BLaER1 treated with 17β-estradiol and CSF1 and Interleukin-3, amounts not matched to agents 10 nM and 100 nM (cell line): ENCODE data around the gene ARHGAP12.

Experiments
- H3K27ac ChIP-seq, 11 experiments: shearing (Covaris generic); formaldehyde crosslinking; 2 replicates each; pipeline ENCODE4 v1.8.1; 2022
- H3K27me3 ChIP-seq, 11 experiments: shearing (Covaris generic); formaldehyde crosslinking; 2 replicates each; pipeline ENCODE4 v1.8.1; 2022
- H3K36me3 ChIP-seq, 11 experiments: shearing (Covaris generic); formaldehyde crosslinking; 2 replicates each; pipeline ENCODE4 v1.8.1; 2022
- H3K4me1 ChIP-seq, 10 experiments: shearing (Covaris generic); formaldehyde crosslinking; 2 replicates each; pipeline ENCODE4 v1.8.1; 2022
- H3K4me2 ChIP-seq, 11 experiments: shearing (Covaris generic); formaldehyde crosslinking; 2 replicates each; pipeline ENCODE4 v1.8.1; 2022
- H3K4me3 ChIP-seq, 10 experiments: shearing (Covaris generic); formaldehyde crosslinking; 2 replicates each; pipeline ENCODE4 v1.8.1; 2022
- H3K9ac ChIP-seq, 11 experiments: shearing (Covaris generic); formaldehyde crosslinking; 2 replicates each; pipeline ENCODE4 v1.8.1; 2022
- H3K9me3 ChIP-seq, 11 experiments: shearing (Covaris generic); formaldehyde crosslinking; replicated peaks in 1 of 11; 2 replicates each; pipeline ENCODE4 v1.8.1; 2022
- H4K20me1 ChIP-seq, 11 experiments: shearing (Covaris generic); formaldehyde crosslinking; 2 replicates each; pipeline ENCODE4 v1.8.1; 2022
- Cebpa-rat ChIP-seq, 11 experiments: shearing (Covaris generic); IDR thresholded peaks; 2 replicates each; pipeline ENCODE4 v1.8.1; 2022

The ARHGAP12 gene

DNA sequence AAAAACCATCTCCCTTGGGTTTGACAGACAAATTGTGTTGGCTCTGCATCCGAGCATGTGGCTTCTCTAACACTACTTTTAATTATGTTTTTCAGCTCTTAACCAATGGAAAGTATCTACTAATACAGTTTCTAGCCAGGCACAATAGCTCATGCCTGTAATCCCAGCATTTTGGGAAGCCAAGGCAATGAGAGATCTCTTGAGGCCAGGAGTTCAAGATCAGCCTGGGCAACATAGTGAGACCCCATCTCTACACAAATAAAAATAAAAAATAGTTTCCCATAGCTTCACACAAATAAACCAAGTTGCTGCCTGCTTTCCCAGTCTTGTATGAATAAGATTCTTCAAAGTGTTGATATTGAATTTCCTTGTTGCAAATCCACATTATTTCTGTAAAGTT lies 13.8 kb upstream of the ARHGAP12 start:
- no peaks in the 10 kb centered on the region for H3K36me3 ChIP-seq
- H3K9ac ChIP-seq = no peak overlapping the region
- H3K27me3 ChIP-seq = no peaks in the 10 kb centered on the region
- H3K4me2 ChIP-seq = no peak overlapping the region
- no peak for TF ChIP-seq Cebpa-rat (IDR thresholded peaks at IDR 0.05)
- H3K4me3 ChIP-seq = no peak overlapping the region
- H4K20me1 ChIP-seq = no peaks in the 10 kb centered on the region
- H3K27ac ChIP-seq = no peak overlapping the region
- peaks cover 0 to 26% (median 0%) of the 10 kb centered on the region in 10 experiments; a peak in 7 of 20 replicates for H3K4me1 ChIP-seq
- no peaks in the 10 kb centered on the region for H3K9me3 ChIP-seq

DNA sequence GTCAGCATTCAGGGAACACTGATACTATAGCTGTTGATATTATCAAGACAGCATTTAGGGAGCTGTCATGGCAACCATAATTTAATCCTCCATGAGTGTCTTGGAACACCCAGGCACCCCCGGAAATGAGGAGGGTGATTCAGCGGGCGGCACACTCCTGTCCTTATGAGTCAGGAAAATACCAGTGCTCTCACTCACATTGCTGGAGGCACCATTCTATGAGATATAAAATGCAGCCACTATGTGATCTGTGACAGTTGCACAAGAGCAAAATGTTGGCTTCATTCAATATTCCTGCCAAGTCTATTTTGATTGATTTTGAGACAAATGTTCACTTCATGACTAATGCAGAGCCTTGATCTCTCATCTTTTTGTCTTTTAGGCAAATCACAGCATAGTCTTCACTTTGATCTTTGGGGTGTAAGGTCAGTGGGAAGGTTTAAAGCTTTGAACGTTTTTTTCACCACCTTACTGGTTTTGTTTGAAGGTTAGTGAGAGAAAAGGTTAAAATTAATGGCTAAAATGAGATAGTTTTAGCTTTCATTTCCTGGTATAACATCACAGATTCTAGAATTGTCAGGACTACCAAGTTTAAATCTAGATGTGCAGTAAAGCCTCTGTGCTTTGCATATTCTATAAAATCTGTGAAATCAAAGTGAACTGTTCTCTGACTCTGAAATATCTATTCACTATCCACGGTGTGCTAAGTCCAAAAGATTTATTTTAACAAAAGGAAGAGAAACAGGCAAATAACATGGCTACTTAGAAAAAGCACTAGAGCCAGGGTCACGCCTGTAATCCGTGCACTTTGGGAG lies 12.4 kb upstream of the ARHGAP12 start:
- no peaks in the 10 kb centered on the region for H3K27me3 ChIP-seq
- H3K27ac ChIP-seq = no peak overlapping the region
- peaks cover 0 to 14% (median 0%) of the 10 kb centered on the region in 10 experiments; a peak in 6 of 20 replicates for H3K4me1 ChIP-seq
- no peak overlapping the region for H3K4me3 ChIP-seq
- no peak overlapping the region for H3K4me2 ChIP-seq
- TF ChIP-seq Cebpa-rat (IDR thresholded peaks at IDR 0.05) = no peak
- H3K9me3 ChIP-seq = no peaks in the 10 kb centered on the region
- H3K9ac ChIP-seq = no peak overlapping the region
- no peaks in the 10 kb centered on the region for H3K36me3 ChIP-seq
- H4K20me1 ChIP-seq = no peaks in the 10 kb centered on the region

DNA sequence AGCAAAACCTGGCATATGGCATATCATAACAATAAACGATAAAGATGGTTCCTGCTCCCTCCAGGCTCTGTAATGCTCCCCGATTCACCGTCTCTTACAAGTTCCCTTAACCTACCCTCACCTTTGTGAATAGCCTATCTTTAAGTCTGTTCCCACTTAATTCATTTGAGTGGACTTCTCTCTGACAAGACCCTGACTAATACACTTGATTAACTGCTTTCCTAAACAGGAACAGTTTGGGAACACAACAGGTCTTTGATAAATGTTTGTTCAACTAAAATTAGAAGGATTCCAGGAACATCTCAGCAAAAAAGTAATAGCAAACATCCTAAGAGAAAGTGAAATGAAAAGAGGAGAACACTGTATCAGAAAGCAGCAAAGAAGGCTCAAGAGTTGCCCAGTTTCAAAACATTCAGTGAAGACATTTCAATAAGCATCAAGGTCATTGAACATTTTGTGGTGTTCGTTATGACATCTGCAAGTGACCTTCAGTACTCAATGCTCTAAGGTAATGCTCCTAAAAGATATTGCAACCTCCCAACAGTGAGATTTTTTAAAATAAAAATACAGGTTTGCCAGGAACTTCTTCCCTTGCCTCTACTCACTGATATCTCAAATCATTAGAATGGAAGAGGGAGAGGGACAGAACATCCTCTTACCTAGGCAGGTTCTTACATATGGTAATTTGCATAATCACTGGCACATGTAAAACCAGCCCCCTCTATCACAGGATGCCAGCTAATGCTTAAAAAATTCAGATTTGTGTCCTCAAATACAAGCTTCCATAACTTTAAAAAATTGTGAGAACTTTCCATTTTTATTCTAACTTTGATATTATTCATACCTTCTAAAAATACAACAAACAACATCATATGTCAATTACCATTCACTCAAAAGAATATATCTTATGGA lies 11.4 kb upstream of the ARHGAP12 start:
- Histone ChIP-seq H3K9me3 (no peaks in the 10 kb centered on the region), H3K36me3 (no peaks in the 10 kb centered on the region), H3K9ac (no peak overlapping the region), H3K27ac (no peak overlapping the region), H4K20me1 (no peaks in the 10 kb centered on the region), H3K27me3 (no peaks in the 10 kb centered on the region), H3K4me2 (no peak overlapping the region), H3K4me1 (peaks cover 0 to 11% (median 0%) of the 10 kb centered on the region in 10 experiments; a peak in 6 of 20 replicates), H3K4me3 (no peak overlapping the region)
- no peak for TF ChIP-seq Cebpa-rat (IDR thresholded peaks at IDR 0.05)

DNA sequence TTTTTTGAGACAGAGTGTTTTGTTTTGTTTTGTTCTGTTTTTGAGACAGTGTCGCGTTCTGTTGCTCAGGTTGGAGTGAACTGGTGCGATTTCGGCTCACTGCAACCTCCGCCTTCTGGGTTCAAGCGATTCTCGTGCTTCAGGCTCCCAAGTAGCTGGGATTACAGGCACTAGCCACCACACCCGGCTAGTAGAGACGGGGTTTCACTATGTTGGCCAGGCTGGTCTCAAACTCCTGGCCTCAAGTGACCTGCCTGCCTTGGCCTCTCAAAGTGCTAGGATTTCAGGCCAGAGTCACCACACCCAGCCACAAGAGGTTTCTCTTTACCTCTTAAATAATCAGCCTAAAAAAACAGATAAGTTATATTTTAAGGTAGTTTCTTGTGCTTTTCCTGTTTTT lies 8.7 kb upstream of the ARHGAP12 start:
- Histone ChIP-seq H3K27me3 (no peaks in the 10 kb centered on the region), H4K20me1 (no peaks in the 10 kb centered on the region), H3K36me3 (no peaks in the 10 kb centered on the region), H3K9me3 (no peaks in the 10 kb centered on the region), H3K4me3 (no peak overlapping the region), H3K27ac (no peak overlapping the region), H3K4me1 (no peaks in the 10 kb centered on the region), H3K4me2 (no peak overlapping the region), H3K9ac (no peak overlapping the region)
- no peak for TF ChIP-seq Cebpa-rat (IDR thresholded peaks at IDR 0.05)

DNA sequence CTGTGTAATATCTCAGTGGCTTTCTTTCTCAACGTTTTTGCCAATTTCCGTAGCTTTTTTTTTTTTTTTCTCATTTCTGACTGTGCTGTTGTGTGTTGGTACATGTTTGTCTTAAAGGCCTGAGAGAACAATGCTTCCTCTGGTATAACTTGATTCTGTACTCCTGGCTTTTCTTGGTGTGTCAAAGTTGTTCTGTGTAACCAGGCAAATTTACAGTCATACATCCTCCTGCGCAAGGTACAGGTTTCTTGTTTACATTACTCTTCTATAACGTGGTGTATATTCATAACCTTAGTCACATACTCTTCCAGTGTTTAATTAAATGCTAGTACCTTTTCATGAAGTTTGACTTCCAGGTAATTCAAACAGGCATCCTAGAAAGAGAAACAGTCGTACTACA lies 8.3 kb upstream of the ARHGAP12 start:
- Histone ChIP-seq H3K9ac (no peak overlapping the region), H3K4me2 (no peak overlapping the region), H3K4me1 (no peaks in the 10 kb centered on the region), H3K36me3 (no peaks in the 10 kb centered on the region), H3K27ac (no peak overlapping the region), H3K4me3 (no peak overlapping the region), H3K27me3 (no peaks in the 10 kb centered on the region), H3K9me3 (no peaks in the 10 kb centered on the region), H4K20me1 (no peaks in the 10 kb centered on the region)
- TF ChIP-seq Cebpa-rat (IDR thresholded peaks at IDR 0.05) = no peak

DNA sequence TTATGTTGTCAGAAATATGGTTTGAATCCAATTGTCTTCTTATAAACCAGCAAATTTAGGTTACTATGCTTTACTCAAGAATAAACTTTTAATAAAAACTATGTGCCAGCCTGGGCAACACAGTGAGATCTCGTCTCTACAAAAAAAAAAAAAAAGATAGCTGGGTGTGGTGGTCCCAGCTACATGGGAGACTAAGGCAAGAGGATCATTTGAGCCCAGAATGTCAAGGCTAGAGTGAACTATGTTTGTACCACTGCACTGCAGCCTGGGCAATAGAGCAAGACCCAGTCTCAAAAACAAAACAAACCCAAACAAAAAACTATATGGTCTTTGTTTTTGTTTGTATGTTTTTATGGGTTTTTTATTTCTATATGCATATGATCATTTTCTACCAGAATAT lies 7.5 kb upstream of the ARHGAP12 start:
- Histone ChIP-seq H3K27ac (no peak overlapping the region), H3K4me2 (no peak overlapping the region), H3K27me3 (no peaks in the 10 kb centered on the region), H3K4me3 (no peak overlapping the region), H3K4me1 (peaks cover 0 to 7% (median 6%) of the 10 kb centered on the region in 10 experiments; a peak in 16 of 20 replicates), H4K20me1 (no peaks in the 10 kb centered on the region), H3K9me3 (no peaks in the 10 kb centered on the region), H3K36me3 (no peaks in the 10 kb centered on the region), H3K9ac (no peak overlapping the region)
- no peak for TF ChIP-seq Cebpa-rat (IDR thresholded peaks at IDR 0.05)

DNA sequence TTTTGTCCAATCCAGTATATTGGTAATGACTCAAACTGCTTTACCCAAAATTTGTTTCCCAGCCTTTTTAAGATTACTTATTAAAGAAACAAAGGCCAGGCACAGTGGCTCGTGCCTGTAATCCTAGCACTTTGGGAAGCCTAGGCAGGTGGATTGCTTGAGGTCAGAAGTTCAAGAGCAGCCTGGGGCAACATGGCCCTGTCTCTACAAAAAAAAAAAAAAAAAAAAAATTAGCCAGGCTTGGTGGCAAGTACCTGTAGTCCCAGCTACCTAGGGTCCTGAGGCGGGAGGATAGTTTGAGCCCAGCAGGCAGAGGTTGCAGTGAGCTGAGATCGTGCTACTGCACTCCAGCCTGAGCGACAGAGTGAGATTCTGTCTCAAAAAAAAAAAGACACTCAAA lies 7.0 kb upstream of the ARHGAP12 start:
- Histone ChIP-seq H3K27ac (no peak overlapping the region), H3K4me2 (no peak overlapping the region), H3K27me3 (no peaks in the 10 kb centered on the region), H3K9ac (no peak overlapping the region), H3K4me1 (peaks cover 2 to 11% (median 10%) of the 10 kb centered on the region in 10 experiments; a peak in 19 of 20 replicates), H3K9me3 (no peaks in the 10 kb centered on the region), H3K4me3 (no peak overlapping the region), H3K36me3 (no peaks in the 10 kb centered on the region), H4K20me1 (no peaks in the 10 kb centered on the region)
- no peak for TF ChIP-seq Cebpa-rat (IDR thresholded peaks at IDR 0.05)

DNA sequence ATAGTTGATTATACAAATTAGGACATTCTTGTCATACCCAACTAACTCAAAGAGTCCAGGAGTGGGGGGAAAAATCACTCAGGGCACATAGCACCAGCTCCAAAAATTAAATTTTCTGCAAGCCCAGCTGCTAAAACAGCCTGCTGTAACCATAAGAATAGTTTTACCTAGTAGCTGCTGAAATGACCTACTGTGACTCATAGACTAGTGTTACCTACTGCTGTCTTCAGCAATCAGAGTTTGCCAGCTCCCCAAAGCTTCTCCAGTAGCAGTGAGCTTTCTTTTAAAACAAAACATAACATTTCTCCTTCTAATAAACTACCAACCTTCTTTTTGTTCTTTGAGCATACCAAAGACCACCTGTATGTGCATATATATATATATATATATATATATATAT lies 4.2 kb upstream of the ARHGAP12 start:
- Histone ChIP-seq H3K27me3 (no peaks in the 10 kb centered on the region), H3K9me3 (no peaks in the 10 kb centered on the region), H3K27ac (no peak overlapping the region), H3K36me3 (no peaks in the 10 kb centered on the region), H3K4me3 (no peak overlapping the region), H3K9ac (no peak overlapping the region), H3K4me2 (no peak overlapping the region), H4K20me1 (peaks cover 0 to 3% (median 1%) of the 10 kb centered on the region in 11 experiments; a peak in 9 of 22 replicates), H3K4me1 (peaks cover 11 to 22% (median 16%) of the 10 kb centered on the region in 10 experiments)
- no peak for TF ChIP-seq Cebpa-rat (IDR thresholded peaks at IDR 0.05)

DNA sequence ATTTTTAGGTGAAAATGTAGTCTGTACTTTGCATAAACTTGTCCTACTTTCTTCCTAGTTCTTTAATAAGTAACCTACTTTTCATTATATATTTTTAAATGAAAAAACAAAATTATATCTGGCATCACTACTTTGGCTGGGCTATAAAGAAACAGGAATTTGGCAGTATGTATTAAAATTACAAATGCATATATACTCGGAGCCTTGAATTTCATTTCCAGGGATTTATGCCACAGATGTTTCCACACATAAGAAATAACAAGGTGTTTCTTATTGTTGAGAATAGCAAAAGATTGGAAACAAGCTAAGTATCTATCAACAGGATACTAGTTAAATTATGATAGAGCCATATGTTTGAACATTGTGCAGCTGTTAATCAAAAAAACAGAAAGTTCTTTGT lies 2.2 kb upstream of the ARHGAP12 start:
- Histone ChIP-seq H3K4me2 (peak overlapping the region; percentile 88 to 99 (median 96)), H3K27me3 (no peaks in the 10 kb centered on the region), H3K36me3 (no peaks in the 10 kb centered on the region), H3K9ac (peak overlapping the region in 10 of 11 experiments; percentile 90 to 96 (median 94); a peak in 19 of 22 replicates), H3K4me3 (peak overlapping the region; percentile 84 to 99 (median 94); a peak in 19 of 20 replicates), H4K20me1 (peaks cover 15 to 22% (median 20%) of the 10 kb centered on the region in 11 experiments; a peak in 21 of 22 replicates), H3K27ac (peak overlapping the region in 10 of 11 experiments; percentile 82 to 97 (median 92); a peak in 21 of 22 replicates), H3K4me1 (peaks cover 25 to 40% (median 32%) of the 10 kb centered on the region in 10 experiments), H3K9me3 (no peaks in the 10 kb centered on the region)
- no peak for TF ChIP-seq Cebpa-rat (IDR thresholded peaks at IDR 0.05)
